GM21381 (cell line): Measurements from ENCODE around the gene SLC43A2.
A peak's percentile ranks its signal among the peaks of the same experiment; 100 is the strongest.

ENCODE experiments used
- ATAC-seq: cut with Tn5 transposase; IDR thresholded peaks from one replicate; pipeline ENCODE4 v1.9.1; 2021; ENCODE audit warnings: mild to moderate bottlenecking, moderate library complexity; ENCODE audit not compliant: unreplicated experiment

Gene SLC43A2

GRCh38 chr17:1625053-1625452 is 3.6 kb downstream of the SLC43A2 start:
- no peak for ATAC-seq

DNA sequence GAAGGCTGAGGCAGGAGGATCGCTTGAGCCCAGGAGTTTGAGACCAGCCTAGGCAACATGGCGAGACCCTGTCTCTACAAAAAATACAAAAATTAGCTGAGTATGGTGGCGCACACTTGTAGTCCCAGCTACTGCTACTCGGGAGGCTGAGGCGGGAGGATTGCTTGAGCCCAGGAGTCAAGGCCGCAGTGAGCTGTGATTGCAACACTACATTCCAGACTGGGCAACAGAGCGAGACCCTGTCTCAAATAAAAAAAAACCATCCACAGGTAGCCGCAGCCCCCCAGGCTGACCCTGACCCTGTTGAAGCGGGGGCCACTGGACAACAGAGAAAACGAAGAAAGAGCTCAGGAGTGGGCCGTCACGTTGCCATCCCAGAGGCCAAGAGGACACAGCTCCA is 4.0 kb downstream of the SLC43A2 start:
- ATAC-seq, result no peak

- ATAC-seq, result no peak
Measured at GRCh38 chr17:1623057-1623630, 5.5 kb downstream of the SLC43A2 start.

DNA sequence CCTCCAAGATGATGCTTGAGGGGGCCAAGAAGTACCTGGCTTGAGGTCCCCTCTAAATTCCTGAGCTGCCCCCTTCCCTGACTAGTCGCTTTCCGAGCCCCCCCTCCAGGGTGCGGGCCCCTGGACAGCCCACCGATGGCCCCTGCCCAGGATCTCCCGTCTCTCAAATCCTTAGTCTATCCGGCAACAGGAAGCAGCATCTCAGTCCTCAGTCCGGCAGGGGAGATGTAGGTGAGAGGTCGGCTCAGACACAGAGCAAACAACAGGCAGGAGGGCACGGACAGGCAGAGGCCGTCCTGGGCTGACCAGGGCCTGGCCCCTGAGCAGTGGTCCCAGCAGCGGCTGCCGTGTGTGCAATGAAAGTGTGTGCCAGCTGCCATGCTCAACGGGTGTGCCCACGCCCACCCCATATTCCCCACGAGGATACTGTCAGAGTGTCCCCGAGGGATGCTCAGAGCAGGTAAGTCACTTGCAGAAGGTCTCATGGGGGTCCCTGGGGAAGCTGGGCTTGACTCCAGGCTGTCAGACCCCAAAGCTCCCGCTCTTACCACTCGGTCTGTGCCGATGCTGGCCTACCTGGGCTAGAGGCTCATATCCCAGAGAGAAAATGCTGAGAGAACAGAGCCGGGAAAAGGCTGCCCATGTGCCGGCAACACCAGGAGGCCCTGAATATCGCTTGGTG is 7.2 kb downstream of the SLC43A2 start:
- ATAC-seq, result no peak

DNA sequence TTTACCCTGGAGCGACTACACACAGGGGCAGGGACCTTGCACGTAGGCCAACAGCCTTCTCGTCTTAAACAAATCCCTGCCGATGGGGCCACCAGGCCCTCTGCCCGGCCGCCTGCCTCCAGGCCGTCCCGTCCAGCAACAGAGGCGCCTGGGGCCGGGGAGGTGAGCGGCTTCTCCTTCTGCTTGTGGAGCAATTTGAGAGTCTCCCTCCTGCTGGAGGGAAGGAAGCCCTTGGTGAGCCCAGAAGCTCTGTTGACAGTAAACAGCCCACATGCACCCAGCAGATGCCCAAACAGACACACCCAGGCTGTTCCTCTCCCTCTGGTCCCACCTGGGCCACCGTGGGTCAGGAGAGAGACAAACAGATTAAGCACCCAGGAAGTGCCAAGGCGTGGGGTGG is 8.1 kb downstream of the SLC43A2 start:
- no peak for ATAC-seq

GRCh38 chr17:1617620-1618174 is 10.9 kb downstream of the SLC43A2 start:
- no peak for ATAC-seq

- no peak for ATAC-seq
Measured at GRCh38 chr17:1616101-1616500, 12.5 kb downstream of the SLC43A2 start.

- ATAC-seq, result no peak
Measured at GRCh38 chr17:1612400-1612799, 16.2 kb downstream of the SLC43A2 start.

DNA sequence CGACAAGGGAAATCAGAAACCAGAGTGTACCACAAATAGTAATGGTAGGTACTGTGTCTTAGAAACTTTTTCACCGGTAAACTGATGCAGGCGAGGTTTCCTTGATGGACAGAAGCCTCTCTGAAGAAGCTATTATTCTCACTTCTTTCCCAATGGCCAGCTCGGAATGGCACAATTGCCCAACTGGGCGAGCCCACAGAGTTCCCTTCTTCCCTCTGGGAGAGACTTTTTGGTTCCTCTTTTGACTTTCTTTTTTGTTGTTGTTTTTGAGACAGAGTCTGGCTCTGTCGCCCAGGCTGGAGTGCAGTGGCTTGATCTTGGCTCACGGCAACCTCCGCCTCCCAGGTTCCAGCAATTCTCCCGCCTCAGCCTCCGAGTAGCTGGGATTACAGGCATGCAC is 16.9 kb downstream of the SLC43A2 start:
- ATAC-seq, result no peak

GRCh38 chr17:1608676-1609075 is 20.0 kb downstream of the SLC43A2 start:
- no peak for ATAC-seq

DNA sequence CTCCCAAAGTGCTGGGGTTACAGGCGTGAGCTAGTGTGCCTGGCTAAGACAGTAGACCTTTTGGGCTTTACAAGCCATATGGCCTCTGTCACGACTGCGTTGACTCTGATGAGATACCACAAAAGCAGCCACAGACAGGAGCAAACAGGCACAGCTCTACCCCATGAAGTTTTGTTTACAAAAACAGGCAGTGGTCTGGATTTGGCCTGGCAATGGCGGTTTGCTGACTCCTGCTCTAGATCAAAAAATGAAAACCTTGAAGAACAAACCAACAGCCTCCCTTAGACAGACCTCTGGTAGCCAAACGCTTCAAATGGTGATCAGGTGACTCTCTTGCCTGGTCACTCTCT is 20.7 kb downstream of the SLC43A2 start:
- no peak for ATAC-seq

- ATAC-seq, result no peak
Measured at GRCh38 chr17:1606352-1606985, 22.2 kb downstream of the SLC43A2 start.

GRCh38 chr17:1605681-1606351 is 22.8 kb downstream of the SLC43A2 start:
- ATAC-seq, result no peak

DNA sequence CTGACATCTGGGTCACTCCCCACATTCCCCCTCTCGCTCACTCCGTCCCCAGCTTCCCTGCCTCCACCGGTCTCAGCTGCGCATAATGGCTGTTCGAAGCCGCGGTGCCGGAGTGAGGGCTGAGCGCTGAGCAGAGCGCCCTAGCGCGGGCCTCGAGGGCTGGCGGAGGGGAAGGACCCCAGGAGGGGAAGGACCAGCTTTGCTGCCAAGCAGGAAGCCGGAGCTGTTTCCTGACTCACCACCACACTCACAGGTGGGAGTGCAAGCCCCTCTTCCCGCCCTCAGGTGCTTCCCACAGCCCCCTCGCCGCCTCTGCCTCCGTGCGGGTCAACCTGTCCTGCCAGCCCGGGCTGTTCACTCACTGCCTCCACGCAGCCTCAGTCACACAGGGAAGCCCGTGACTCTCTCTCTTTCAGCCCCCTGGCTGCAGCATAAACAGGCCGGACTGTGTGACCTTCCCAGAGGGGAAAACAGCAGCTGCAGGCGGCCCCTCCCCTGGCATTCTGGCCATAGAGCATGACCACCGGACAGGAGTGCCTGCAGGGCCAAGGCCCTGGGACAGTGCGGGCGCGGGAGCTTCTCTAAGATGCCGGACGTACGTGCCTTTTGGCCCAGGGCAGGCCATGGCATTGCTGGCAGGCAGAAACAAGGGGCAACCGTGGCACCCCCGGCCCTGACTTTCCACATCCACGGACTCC is 23.7 kb downstream of the SLC43A2 start:
- ATAC-seq, result no peak

- ATAC-seq, result no peak
Measured at GRCh38 chr17:1601571-1601970, 27.1 kb downstream of the SLC43A2 start.

DNA sequence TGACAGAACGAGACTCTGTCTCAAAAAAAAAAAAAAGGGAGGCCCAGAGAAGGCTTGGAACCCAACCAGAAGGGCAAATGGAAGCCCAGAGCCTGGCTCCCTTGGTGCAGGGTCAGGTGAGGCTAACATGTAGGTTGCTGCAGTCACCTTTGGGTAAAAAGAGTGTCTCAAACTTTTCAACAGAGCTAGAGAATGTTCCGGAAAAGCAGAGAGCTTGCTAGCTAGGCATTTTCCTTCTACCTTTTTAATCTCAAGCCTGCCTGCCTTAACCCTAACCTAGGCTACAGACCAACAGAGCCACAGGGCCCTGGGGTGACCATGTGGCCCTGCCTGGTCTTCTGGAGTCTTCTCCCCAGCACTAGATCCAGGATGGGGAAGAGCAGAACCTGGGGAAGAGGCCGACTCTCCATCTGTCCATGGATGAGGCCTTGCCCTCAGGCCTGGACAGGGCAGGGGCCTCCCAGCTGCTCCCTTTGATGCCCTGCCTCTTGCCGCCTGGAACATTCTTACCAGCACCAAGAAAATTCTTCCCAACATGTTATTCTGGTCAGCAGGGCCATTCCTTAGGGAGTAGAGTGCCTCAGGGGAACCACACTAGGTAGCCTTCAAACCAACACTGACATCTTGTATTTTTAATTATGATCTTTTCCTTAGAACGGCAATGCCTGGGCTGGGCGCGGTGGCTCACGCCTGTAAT is 30.1 kb downstream of the SLC43A2 start:
- ATAC-seq, result no peak

GRCh38 chr17:1597861-1598342 is 30.7 kb downstream of the SLC43A2 start:
- no peak for ATAC-seq

DNA sequence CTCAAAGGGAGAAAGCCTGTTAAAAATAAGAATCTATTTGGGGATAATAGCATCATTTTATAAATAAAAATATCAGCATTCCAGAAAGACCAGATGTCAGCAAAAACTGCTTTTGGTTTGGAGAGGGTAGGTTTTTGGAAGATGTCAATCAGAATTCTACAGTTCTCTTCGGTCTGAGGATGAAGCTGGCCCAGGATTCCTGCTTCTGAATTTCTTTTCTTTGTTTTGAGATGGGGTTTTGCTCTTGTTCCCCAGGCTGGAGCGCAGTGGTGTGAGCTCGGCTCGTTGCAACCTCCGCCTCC is 35.1 kb downstream of the SLC43A2 start:
- no peak for ATAC-seq

GRCh38 chr17:1592751-1593629 is 35.6 kb downstream of the SLC43A2 start:
- ATAC-seq, result peak; percentile 64
